DMS79 (cell line): ENCODE results near the gene CSAG1.
"Not testable (repeated sequence)": the region's sequence is repeated elsewhere in the genome, so short reads cannot be mapped to it uniquely, and the experiment has no call there.

Experiments
- DNase-seq: peaks from one replicate; lab custom pipeline; 2025; lab: John Stamatoyannopoulos, UW

CSAG1 gene, protein sequence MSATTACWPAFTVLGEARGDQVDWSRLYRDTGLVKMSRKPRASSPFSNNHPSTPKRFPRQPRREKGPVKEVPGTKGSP

DNA sequence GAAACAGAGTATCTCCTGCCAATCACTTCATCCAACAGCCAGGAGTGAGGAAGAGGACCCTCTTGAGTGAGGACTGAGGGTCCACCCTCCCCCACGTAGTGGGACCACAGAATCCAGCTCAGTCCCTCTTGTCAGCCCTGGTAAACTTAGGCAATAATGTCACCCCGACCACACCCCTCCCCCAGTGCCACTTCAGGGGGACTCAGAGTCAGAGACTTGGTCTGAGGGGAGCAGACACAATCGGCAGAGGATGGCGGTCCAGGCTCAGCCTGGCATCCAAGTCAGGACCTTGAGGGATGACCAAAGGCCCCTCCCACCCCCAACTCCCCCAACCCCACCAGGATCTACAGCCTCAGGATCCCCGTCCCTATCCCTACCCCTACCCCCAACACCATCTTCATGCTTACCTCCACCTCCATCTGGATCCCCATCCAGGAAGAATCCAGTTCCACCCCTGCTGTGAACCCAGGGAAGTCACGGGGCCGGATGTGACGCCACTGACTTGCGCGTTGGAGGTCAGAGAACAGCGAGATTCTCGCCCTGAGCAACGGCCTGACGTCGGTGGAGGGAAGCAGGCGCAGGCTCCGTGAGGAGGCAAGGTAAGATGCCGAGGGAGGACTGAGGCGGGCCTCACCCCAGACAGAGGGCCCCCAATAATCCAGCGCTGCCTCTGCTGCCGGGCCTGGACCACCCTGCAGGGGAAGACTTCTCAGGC is at the start of gene CSAG1, which contains the start of gene MAGEA12:
Gene CSAG1, minus strand, starts transcription at position 461 of the 715 bp plus-strand sequence. CDS start 1,261 bp downstream, outside the sequence.
Gene MAGEA12, plus strand, starts transcription at position 497 of the 715 bp plus-strand sequence. CDS start 2,405 bp downstream, outside the sequence.
- no peak for DNase-seq

DNA sequence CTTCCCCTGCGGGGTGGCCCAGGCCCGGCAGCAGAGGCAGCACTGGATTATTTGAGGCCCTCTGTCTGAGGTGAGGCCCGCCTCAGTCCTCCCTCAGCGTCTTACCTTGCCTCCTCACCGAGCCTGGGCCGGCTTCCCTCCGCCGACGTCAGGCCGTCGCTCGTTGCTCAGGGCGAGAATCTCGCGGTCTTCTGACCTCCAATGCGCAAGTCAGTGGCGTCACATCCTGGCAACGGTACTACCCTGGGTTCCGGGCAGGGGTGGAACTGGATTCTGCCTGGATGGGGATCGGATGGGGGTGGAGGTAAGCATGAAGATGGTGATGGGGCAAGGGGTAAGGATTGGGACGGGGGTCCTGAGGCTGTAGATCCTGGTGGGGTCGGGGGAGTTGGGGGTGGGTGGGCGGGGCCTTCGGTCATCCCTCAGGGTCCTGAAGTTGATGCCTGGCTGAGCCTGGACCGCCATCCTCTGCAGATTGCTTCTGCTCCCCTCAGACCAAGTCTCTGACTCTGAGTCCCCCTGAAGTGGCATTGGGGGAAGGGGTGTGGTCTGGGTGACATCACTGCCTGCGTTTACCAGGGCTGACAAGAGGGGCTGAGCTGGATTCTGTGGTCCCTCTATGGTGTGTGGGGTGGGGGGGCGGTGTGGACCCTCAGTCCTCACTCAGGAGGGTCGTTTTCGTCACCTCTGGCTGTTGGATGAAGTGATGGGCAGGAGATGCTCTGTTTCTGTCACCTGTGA is 36.2 kb upstream of the CSAG1 start, which contains the start of gene MAGEA6:
Gene MAGEA6, minus strand, starts transcription at position 141 of the 741 bp plus-strand sequence. CDS start 2,039 bp downstream, outside the sequence.
- DNase-seq: not testable (repeated sequence)

DNA sequence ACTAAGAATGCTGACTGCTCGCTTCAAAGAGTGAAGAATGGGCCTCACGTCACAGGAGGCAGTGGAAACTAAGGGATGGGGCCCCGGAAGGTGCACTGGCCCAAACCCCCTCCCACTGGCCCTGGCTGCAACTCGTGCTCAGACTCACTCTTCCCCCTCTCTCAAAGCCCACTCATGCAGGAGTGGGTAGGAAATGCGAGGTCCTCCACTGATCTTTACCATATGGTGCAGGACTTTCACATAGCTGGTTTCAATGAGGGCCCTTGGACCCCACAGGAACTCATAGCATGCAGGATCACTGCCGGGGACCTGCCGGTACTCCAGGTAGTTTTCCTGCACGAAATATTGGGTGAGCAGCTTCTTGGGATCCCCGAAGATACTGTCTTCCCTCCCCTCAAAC is 33.0 kb upstream of the CSAG1 start:
- DNase-seq: not testable (repeated sequence)

DNA sequence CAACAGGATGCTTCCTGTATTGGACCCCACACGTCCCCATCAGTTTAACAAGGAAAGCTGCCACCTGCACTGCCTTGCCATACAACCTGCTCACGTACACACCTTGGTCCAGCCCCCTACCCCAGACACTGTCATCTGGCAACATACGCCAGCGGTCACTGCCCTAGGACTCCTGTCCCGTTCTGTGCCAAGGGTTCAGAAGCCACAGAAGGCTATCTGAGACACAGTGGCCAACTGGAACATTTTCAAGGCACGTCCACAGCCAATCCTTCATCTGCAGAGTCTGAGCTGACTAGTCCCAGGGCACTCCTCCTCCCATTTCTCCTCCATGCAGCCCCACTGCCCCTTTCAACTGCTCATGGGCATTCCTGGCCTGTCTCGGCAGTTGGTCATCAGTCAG is 28.1 kb upstream of the CSAG1 start:
- DNase-seq: not testable (repeated sequence)

DNA sequence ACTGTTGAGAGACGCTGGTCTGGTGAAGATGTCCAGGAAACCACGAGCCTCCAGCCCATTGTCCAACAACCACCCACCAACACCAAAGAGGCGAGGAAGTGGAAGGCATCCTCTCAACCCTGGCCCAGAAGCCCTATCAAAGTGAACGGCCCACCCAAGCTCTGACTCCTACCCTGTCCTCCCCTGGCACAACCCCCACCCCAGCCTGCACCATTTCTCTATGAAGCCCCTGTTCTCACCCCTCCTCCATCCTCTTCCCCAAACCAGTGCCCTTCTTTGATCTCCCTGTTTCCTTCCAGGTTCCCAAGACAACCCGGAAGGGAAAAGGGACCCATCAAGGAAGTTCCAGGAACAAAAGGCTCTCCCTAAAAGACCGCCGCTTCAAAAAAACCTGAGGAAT is 26.0 kb upstream of the CSAG1 start:
- DNase-seq: not testable (repeated sequence)

DNA sequence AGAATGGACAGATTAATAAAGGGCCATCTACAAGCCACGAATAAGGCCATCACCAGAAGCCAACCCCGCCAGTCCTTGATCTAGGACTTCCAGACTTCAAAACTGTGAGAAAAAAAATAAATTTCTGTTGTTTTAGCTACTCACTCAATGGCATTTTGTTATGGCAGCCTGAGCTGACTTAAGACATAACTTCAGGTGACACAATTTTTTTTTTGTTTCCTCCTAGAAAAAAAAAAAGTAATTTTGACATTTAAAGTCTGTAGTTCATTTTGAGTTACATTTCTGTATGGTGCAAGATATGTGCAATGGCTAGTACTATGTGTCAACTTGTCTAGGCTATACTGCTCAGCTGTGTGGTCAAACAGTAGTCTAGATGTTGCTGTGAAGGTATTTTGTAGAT is 25.4 kb upstream of the CSAG1 start, which contains the start of gene CSAG3:
Gene CSAG3, plus strand, starts transcription at position 301 of the 400 bp plus-strand sequence.
- not testable (repeated sequence) for DNase-seq

DNA sequence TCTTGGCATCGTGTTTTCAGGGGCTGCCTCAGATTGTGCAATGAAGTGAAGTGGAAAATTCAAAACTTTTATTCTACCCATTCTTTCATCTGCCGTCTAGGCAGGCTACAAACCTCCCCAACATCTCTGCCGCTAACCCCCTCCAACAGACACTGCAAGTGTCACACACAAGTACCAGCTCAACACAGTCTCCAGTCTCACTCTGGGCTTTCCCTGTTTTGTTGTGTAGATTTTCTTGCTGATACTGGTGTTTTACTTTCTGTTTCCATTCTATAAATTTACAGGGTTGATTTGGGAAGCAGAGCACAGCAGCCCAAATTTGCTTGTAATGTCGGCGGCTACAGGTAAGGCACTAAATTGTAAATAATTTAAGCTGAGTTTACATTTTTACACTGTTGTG is 21.4 kb upstream of the CSAG1 start:
- not testable (repeated sequence) for DNase-seq

DNA sequence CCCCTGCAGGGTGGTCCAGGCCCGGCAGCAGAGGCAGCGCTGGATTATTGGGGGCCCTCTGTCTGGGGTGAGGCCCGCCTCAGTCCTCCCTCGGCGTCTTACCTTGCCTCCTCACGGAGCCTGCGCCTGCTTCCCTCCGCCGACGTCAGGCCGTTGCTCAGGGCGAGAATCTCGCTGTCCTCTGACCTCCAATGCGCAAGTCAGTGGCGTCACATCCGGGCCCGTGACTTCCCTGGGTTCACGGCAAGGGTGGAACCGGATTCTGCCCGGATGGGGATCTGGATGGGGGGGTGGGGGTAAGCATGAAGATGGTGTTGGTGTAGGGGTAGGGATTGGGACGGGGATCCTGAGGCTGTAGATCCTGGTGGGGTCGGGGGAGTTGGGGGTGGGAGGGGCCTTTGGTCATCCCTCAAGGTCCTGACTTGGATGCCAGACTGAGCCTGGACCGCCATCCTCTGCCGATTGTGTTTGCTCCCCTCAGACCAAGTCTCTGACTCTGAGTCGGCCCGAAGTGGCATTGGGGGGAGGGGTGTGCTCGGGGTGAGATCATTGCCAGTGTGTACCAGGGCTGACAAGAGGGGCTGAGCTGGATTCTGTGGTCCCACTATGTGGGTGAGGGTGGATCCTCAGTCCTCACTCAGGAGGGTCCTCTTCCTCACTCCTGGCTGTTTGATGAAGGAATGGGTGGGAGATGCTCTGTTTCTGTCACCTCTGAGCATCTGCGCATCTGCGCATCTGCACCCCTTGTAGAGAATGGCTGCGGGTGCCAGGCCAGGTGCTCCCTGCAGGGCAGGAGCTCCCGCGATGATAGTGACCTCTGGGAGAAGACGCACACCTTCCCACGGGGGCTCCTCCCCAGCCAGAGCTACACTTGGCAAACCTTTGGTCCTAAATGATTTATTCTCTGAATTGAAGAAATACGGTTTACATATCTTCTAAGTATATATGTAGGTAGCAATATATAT is 20.4 kb upstream of the CSAG1 start, which contains the start of gene MAGEA2:
Gene MAGEA2, minus strand, starts transcription at position 157 of the 965 bp plus-strand sequence. CDS start 2,479 bp downstream, outside the sequence.
- not testable (repeated sequence) for DNase-seq

DNA sequence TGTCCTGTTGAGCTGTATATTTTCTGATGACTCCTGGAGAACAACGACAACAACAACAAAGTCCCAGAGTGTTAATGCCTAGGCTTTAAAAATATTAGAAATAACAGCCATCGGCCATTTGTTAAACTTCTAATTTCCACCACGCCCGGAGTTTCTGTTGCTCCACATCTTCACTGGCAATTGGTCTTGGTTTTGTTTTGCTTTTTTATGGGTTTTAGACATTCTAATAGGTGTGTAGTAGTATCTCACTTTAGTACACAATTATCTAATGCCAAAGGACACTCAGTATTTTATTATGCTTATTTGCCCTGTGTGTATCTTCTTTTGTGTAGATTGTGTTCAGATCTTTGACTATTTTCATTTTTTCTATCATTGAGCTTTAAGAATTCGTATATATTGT is 5.0 kb upstream of the CSAG1 start:
- no peak for DNase-seq

DNA sequence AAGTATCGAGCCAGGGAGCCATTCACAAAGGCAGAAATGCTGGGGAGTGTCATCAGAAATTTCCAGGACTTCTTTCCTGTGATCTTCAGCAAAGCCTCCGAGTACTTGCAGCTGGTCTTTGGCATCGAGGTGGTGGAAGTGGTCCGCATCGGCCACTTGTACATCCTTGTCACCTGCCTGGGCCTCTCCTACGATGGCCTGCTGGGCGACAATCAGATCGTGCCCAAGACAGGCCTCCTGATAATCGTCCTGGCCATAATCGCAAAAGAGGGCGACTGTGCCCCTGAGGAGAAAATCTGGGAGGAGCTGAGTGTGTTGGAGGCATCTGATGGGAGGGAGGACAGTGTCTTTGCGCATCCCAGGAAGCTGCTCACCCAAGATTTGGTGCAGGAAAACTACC is 3.0 kb upstream of the CSAG1 start:
- DNase-seq: not testable (repeated sequence)

DNA sequence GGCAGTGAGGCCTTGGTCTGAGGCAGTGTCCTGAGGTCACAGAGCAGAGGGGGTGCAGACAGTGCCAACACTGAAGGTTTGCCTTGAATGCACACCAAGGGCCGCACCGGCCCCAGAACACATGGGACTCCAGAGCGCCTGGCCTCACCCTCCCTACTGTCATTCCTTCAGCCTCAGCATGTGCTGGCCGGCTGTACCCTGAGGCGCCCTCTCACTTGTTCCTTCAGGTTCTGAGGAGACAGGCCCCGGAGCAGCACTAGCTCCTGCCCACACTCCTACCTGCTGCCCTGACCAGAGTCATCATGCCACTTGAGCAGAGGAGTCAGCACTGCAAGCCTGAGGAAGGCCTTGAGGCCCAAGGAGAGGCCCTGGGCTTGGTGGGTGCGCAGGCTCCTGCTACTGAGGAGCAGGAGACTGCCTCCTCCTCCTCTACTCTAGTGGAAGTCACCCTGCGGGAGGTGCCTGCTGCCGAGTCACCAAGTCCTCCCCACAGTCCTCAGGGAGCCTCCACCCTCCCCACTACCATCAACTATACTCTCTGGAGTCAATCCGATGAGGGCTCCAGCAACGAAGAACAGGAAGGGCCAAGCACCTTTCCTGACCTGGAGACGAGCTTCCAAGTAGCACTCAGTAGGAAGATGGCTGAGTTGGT is 2.5 kb upstream of the CSAG1 start:
- no peak for DNase-seq

DNA sequence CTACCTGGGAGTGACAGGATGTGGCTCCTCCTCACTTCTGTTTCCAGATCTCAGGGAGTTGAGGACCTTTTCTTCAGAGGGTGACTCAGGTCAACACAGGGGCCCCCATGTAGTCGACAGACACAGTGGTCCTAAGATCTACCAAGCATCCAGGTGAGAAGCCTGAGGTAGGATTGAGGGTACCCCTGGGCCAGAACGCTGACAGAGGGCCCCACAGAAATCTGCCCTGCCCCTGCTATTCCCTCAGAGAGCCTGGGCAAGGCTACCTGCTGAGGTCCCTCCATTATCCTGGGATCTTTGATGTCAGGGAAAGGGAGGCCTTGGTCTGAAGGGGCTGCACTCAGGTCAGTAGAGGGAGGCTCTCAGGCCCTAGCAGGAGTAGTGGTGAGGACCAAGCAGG is 1.6 kb upstream of the CSAG1 start:
- DNase-seq: no peak

DNA sequence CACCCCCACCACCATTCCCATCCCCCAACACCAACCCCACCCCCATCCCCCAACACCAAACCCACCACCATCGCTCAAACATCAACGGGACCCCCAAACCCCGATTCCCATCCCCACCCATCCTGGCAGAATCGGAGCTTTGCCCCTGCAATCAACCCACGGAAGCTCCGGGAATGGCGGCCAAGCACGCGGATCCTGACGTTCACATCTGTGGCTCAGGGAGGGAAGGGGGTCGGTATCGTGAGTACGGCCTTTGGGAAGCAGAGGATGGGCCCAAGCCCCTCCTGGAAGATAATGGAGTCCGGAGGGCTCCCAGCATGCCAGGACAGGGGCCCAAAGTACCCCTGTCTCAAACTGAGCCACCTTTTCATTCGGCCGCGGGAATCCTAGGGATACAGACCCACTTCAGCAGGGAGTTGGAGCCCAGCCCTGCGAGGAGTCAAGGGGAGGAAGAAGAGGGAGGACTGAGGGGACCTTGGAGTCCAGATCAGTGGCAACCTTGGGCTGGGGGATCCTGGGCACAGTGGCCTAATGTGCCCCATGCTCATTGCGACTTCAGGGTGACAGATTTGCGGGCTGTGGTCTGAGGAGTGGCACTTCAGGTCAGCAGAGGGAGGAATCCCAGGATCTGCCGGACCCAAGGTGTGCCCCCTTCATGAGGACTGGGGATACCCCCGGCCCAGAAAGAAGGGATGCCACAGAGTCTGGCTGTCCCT is 780 bp upstream of the CSAG1 start:
- not testable (repeated sequence) for DNase-seq

DNA sequence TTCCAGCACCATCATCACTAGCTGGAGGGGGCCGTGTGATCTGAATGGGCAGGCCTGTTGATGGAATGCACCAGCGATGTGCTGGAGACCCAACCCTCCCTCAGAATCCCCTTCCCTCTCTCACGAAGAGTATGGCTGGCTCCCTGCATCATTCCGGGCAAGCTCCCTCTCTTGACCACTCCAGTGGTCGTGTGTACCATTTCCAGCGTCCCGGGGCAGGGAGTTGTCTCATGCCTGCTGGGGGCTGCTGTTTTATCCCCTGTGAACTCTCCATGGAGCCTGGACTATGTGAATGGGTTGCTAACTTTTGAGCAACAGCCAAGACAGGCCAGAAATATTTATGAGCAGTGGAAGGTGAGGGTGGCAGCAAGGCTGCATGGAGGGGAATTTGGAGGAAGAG is 8.1 kb downstream of the CSAG1 start:
- no peak for DNase-seq

DNA sequence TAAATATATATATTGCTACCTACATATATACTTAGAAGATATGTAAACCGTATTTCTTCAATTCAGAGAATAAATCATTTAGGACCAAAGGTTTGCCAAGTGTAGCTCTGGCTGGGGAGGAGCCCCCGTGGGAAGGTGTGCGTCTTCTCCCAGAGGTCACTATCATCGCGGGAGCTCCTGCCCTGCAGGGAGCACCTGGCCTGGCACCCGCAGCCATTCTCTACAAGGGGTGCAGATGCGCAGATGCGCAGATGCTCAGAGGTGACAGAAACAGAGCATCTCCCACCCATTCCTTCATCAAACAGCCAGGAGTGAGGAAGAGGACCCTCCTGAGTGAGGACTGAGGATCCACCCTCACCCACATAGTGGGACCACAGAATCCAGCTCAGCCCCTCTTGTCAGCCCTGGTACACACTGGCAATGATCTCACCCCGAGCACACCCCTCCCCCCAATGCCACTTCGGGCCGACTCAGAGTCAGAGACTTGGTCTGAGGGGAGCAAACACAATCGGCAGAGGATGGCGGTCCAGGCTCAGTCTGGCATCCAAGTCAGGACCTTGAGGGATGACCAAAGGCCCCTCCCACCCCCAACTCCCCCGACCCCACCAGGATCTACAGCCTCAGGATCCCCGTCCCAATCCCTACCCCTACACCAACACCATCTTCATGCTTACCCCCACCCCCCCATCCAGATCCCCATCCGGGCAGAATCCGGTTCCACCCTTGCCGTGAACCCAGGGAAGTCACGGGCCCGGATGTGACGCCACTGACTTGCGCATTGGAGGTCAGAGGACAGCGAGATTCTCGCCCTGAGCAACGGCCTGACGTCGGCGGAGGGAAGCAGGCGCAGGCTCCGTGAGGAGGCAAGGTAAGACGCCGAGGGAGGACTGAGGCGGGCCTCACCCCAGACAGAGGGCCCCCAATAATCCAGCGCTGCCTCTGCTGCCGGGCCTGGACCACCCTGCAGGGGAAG is 19.4 kb downstream of the CSAG1 start, which contains the start of gene MAGEA2B:
Gene MAGEA2B, plus strand, starts transcription at position 814 of the 973 bp plus-strand sequence. CDS start 2,479 bp downstream, outside the sequence.
- DNase-seq: not testable (repeated sequence)

DNA sequence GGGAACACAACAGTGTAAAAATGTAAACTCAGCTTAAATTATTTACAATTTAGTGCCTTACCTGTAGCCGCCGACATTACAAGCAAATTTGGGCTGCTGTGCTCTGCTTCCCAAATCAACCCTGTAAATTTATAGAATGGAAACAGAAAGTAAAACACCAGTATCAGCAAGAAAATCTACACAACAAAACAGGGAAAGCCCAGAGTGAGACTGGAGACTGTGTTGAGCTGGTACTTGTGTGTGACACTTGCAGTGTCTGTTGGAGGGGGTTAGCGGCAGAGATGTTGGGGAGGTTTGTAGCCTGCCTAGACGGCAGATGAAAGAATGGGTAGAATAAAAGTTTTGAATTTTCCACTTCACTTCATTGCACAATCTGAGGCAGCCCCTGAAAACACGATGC is 20.3 kb downstream of the CSAG1 start:
- not testable (repeated sequence) for DNase-seq

DNA sequence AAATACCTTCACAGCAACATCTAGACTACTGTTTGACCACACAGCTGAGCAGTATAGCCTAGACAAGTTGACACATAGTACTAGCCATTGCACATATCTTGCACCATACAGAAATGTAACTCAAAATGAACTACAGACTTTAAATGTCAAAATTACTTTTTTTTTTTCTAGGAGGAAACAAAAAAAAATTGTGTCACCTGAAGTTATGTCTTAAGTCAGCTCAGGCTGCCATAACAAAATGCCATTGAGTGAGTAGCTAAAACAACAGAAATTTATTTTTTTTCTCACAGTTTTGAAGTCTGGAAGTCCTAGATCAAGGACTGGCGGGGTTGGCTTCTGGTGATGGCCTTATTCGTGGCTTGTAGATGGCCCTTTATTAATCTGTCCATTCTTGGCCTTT is 24.3 kb downstream of the CSAG1 start, which contains the start of gene CSAG2:
Gene CSAG2, minus strand, starts transcription at position 101 of the 400 bp plus-strand sequence. CDS start 161 bp downstream, outside the sequence.
- DNase-seq: not testable (repeated sequence)

DNA sequence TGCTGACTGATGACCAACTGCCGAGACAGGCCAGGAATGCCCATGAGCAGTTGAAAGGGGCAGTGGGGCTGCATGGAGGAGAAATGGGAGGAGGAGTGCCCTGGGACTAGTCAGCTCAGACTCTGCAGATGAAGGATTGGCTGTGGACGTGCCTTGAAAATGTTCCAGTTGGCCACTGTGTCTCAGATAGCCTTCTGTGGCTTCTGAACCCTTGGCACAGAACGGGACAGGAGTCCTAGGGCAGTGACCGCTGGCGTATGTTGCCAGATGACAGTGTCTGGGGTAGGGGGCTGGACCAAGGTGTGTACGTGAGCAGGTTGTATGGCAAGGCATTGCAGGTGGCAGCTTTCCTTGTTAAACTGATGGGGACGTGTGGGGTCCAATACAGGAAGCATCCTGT is 27.0 kb downstream of the CSAG1 start:
- not testable (repeated sequence) for DNase-seq

DNA sequence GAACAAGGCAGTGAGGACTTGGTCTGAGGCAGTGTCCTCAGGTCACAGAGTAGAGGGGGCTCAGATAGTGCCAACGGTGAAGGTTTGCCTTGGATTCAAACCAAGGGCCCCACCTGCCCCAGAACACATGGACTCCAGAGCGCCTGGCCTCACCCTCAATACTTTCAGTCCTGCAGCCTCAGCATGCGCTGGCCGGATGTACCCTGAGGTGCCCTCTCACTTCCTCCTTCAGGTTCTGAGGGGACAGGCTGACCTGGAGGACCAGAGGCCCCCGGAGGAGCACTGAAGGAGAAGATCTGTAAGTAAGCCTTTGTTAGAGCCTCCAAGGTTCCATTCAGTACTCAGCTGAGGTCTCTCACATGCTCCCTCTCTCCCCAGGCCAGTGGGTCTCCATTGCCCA is 33.1 kb downstream of the CSAG1 start:
- not testable (repeated sequence) for DNase-seq
